Endothelial cell of umbilical vein (primary cell): ENCODE results near the gene PRKAB1. TPM values are rescaled to one million over a fixed set of nuclear protein-coding genes. Genes with fewer than 3 reads are reported as not detected.

Experiments
- BruUV-seq: library from RNA; stranded (reverse); fragments of 400-500 nt; replicated peaks from 2 replicates; lab custom pipeline; 2021; lab: Mats Ljungman, UMichigan
- CTCF ChIA-PET: fragments of 300-600, 350-600 bp; sonication (Branson Sonifier 250); formaldehyde crosslinking; loops from one replicate; lab custom pipeline; 2021; ENCODE audit warnings: antibody characterized with exemption, inconsistent platforms; lab: Charles Lee
- POLR2A ChIA-PET: fragments of 300-600, 350-600 bp; sonication (Branson Sonifier 250); formaldehyde crosslinking; loops from one replicate; lab custom pipeline; 2021; ENCODE audit warnings: antibody characterized with exemption, inconsistent platforms; lab: Charles Lee
- DNase-seq: peaks from one replicate; pipeline ENCODE4 v3.0.0-alpha.2; 2011; ENCODE audit warnings: low read depth, low spot score
- FAIRE-seq: peaks from 2 replicates; lab custom pipeline; 2011; peaks lifted over from hg19 to GRCh38; lab: Jason Lieb, UNC
- H2AFZ ChIP-seq: 2 replicates; pipeline ENCODE4 v1.6.0; 2012; ENCODE audit warnings: low read depth, low read length, control low read depth, inconsistent platforms
- H3K27ac ChIP-seq: 2 replicates; pipeline ENCODE4 v1.5.1; 2011; ENCODE audit warnings: low read depth, mild to moderate bottlenecking, control low read depth, low read length, moderate library complexity; ENCODE audit not compliant: insufficient read depth
- H3K27me3 ChIP-seq, 2 experiments: 2 replicates each; pipeline versions ENCODE4 v1.6.0 to v1.6.1; 2011; ENCODE audit warnings: low read length in 2 of 2, mixed read lengths in 1 of 2; ENCODE audit not compliant: control insufficient read depth in 2 of 2, insufficient read depth in 2 of 2
- H3K36me3 ChIP-seq, 2 experiments: 2 replicates in 1 of 2; 3 replicates in 1 of 2; pipeline ENCODE4 v1.5.1; 2011; ENCODE audit warnings: low read length in 2 of 2, mild to moderate bottlenecking in 1 of 2, moderate library complexity in 1 of 2; ENCODE audit not compliant: control insufficient read depth in 2 of 2, insufficient read depth in 2 of 2; ENCODE audit errors: extremely low read depth in 1 of 2
- H3K4me1 ChIP-seq: 3 replicates; pipeline ENCODE4 v1.5.1; 2011; ENCODE audit warnings: mild to moderate bottlenecking, low read length; ENCODE audit not compliant: control insufficient read depth, insufficient read depth; ENCODE audit errors: extremely low read depth
- H3K4me2 ChIP-seq: 2 replicates; pipeline ENCODE4 v1.6.1; 2011; ENCODE audit warnings: low read length, control low read depth, mixed read lengths; ENCODE audit not compliant: insufficient read depth
- H3K4me3 ChIP-seq, 3 experiments: fragments of 200-600 bp in 1 of 3; sonication (generic), shearing (Covaris generic) in 1 of 3; replicated peaks in 1 of 3; 2 replicates each; pipeline ENCODE4 v1.5.1; 2011 to 2016; ENCODE audit warnings: control low read depth in 3 of 3, low read length in 3 of 3, mild to moderate bottlenecking in 2 of 3, inconsistent platforms in 1 of 3, low read depth in 1 of 3, moderate library complexity in 1 of 3; ENCODE audit not compliant: insufficient read depth in 1 of 3
- H3K79me2 ChIP-seq: 2 replicates; pipeline ENCODE4 v1.6.0; 2012; ENCODE audit warnings: low read length, inconsistent platforms; ENCODE audit not compliant: control insufficient read depth, insufficient read depth
- H3K9ac ChIP-seq: replicated peaks from 2 replicates; pipeline ENCODE3; 2011; ENCODE audit warnings: low read length, control low read depth; ENCODE audit not compliant: insufficient read depth; ENCODE audit errors: extremely low read depth
- H3K9me1 ChIP-seq: replicated peaks from 3 replicates; pipeline ENCODE4 v1.6.0; 2011; ENCODE audit warnings: mild to moderate bottlenecking, low read length; ENCODE audit not compliant: control insufficient read depth, insufficient read depth; ENCODE audit errors: extremely low read depth
- H3K9me3 ChIP-seq: replicated peaks from 2 replicates; pipeline ENCODE4 v1.5.1; 2012; ENCODE audit warnings: low read length, inconsistent platforms; ENCODE audit not compliant: control insufficient read depth, insufficient read depth
- H4K20me1 ChIP-seq: replicated peaks from 2 replicates; pipeline ENCODE3; 2011; ENCODE audit warnings: mild to moderate bottlenecking, low read length; ENCODE audit not compliant: control insufficient read depth, insufficient read depth; ENCODE audit errors: extremely low read depth
- CTCF ChIP-seq, 2 donors: IDR thresholded peaks; 1 replicate in 1 of 2; 2 replicates in 1 of 2; pipeline ENCODE4 v1.5.1; 2011; ENCODE audit warnings: low read length in 2 of 2, mild to moderate bottlenecking in 2 of 2, moderate library complexity in 2 of 2, control low read depth in 1 of 2, inconsistent platforms in 1 of 2, low read depth in 1 of 2; ENCODE audit not compliant: insufficient read depth in 1 of 2; ENCODE audit errors: extremely low read depth in 1 of 2
- EZH2 ChIP-seq: IDR thresholded peaks from 2 replicates; pipeline ENCODE4 v1.6.1; 2012; ENCODE audit warnings: borderline replicate concordance, low read depth, mild to moderate bottlenecking, moderate library complexity, low read length, inconsistent platforms; ENCODE audit not compliant: severe bottlenecking
- FOS ChIP-seq: IDR thresholded peaks from 2 replicates; pipeline ENCODE4 v1.6.1; 2011; ENCODE audit warnings: mild to moderate bottlenecking, low read length, moderate library complexity, borderline replicate concordance; ENCODE audit not compliant: insufficient read depth
- GATA2 ChIP-seq: IDR thresholded peaks from 2 replicates; pipeline ENCODE4 v1.7.0; 2011; ENCODE audit warnings: low read depth, mild to moderate bottlenecking, moderate library complexity, mixed read lengths, low read length; ENCODE audit not compliant: insufficient read length, insufficient read depth
- JUN ChIP-seq: IDR thresholded peaks from 2 replicates; pipeline ENCODE4 v1.6.1; 2011; ENCODE audit warnings: borderline replicate concordance, low read depth; ENCODE audit not compliant: insufficient read length, insufficient read depth
- MAX ChIP-seq: IDR thresholded peaks from 2 replicates; pipeline ENCODE4 v1.6.1; 2011; ENCODE audit not compliant: insufficient read depth, insufficient read length
- MYC ChIP-seq: IDR thresholded peaks from one replicate; pipeline ENCODE4 v1.6.1; 2011; ENCODE audit warnings: mild to moderate bottlenecking, low read depth, low read length
- POLR2A ChIP-seq: IDR thresholded peaks from 2 replicates; pipeline ENCODE4 v1.6.1; 2012; ENCODE audit warnings: low read depth, mild to moderate bottlenecking, control low read depth, low read length
- POLR2AphosphoS5 ChIP-seq: IDR thresholded peaks from 2 replicates; pipeline ENCODE4 v1.6.1; 2012; ENCODE audit warnings: low read depth, mild to moderate bottlenecking, control low read depth, low read length, moderate library complexity; ENCODE audit not compliant: insufficient read depth
- dilution Hi-C: fragments of 300-500 bp; cut with MboI; formaldehyde crosslinking; loops from one replicate; pipeline ENCODE4 v1.15.0; 2019; ENCODE audit warnings: low sequenced_read_pairs; ENCODE audit not compliant: extremely low pct_ligation_motif_present
- intact Hi-C: fragments of 100-400 bp; cut with micrococcal nuclease; formaldehyde crosslinking; loops from one replicate; pipeline ENCODE4 v1.10.0; 2022
- polyA plus RNA-seq, 4 experiments: library from polyadenylated mRNA; depleted of rRNA in 3 of 4; stranded (reverse) in 3 of 4; unstranded in 1 of 4; fragments of >200 nt; gene quantifications; 2 replicates each; pipeline versions ENCODE4 v1.2.1 to v1.2.3, GENCODE V29; 2011 to 2012; ENCODE audit warnings: missing spikeins in 1 of 4
- total RNA-seq: library from RNA; stranded (reverse); gene quantifications from 2 replicates; pipeline ENCODE4 v1.2.3, GENCODE V29; 2021

The PRKAB1 gene
- total and polyA plus RNA-seq, 2 donors (not counting 3 experiments of a cell fraction or from before 2014, with no cell fraction given), result 23.1 to 27.0 TPM

GRCh38 chr12:119699199-119699760, 31.3 kb downstream of the PRKAB1 start:
- Histone ChIP-seq H3K27ac (no peak overlapping the region), H3K9me1 (no peaks in the 10 kb centered on the region)
- no peak for DNase-seq

More at GRCh38 chr12:119699199-119699760, 31.3 kb downstream of the PRKAB1 start:
- Histone ChIP-seq H3K36me3 (no peaks in the 10 kb centered on the region), H3K79me2 (no peaks in the 10 kb centered on the region), H3K9ac (no peak overlapping the region), H3K4me1 (peaks cover 4% of the 10 kb centered on the region), H4K20me1 (no peaks in the 10 kb centered on the region), H2AFZ (no peak overlapping the region), H3K9me3 (no peaks in the 10 kb centered on the region), H3K4me2 (no peak overlapping the region), H3K27me3 (no peaks in the 10 kb centered on the region), H3K4me3 (no peak overlapping the region)
- no peak for FAIRE-seq
- no TSS peak for BruUV-seq
- CTCF ChIA-PET, result interaction anchor here (1.2 to 2.0 kb wide), 3 partner anchors 11 to 81 kb away, joined by 4 to 7 read pairs (median 6); partner anchors contain the start of gene PRKAB1
- dilution Hi-C loops, result no loop called here
- POLR2A ChIA-PET, result interaction anchor here (0.7 kb wide), 1 partner anchor 12 kb away, joined by 4 read pairs; no protein-coding TSS in a partner anchor
- intact Hi-C loops, result no loop called here
- no peak for TF ChIP-seq POLR2A
- TF ChIP-seq GATA2, result no peak
- TF ChIP-seq POLR2AphosphoS5, result no peak
- no peak for TF ChIP-seq MAX
- no peak for TF ChIP-seq CTCF (IDR thresholded peaks at IDR 0.05; ENCODE audit: extremely low read depth in 1 of 2, insufficient read depth in 1 of 2, low read depth in 1 of 2, low read length in 2 of 2)
- no peak for TF ChIP-seq FOS
- no peak for TF ChIP-seq JUN
- TF ChIP-seq MYC, result no peak
- TF ChIP-seq EZH2, result no peak
